Germinal center (tissue), 1 donor: ENCODE data around the gene SCCPDH.

Experiments used
- DNase-seq: peaks from one replicate; pipeline ENCODE4 v3.0.0; 2012; ENCODE audit warnings: mixed read lengths, low spot score

SCCPDH gene

GRCh38 chr1:246786606-246787238, 62.5 kb downstream of the SCCPDH start:
- DNase-seq: no peak

- no peak for DNase-seq
These were observed 63.7 kb downstream of the SCCPDH start for GRCh38 chr1:246787781-246788513.

GRCh38 chr1:246788895-246789338, 64.7 kb downstream of the SCCPDH start:
- no peak for DNase-seq

- DNase-seq: no peak
These were observed 65.5 kb downstream of the SCCPDH start for GRCh38 chr1:246789454-246790339.

GRCh38 chr1:246790364-246790763, 66.2 kb downstream of the SCCPDH start:
- no peak for DNase-seq

GRCh38 chr1:246790833-246791232, 66.6 kb downstream of the SCCPDH start:
- DNase-seq: no peak

GRCh38 chr1:246791303-246791918, 67.2 kb downstream of the SCCPDH start:
- no peak for DNase-seq

GRCh38 chr1:246792603-246793002, 68.4 kb downstream of the SCCPDH start:
- DNase-seq: no peak

GRCh38 chr1:246793356-246793896, 69.2 kb downstream of the SCCPDH start:
- DNase-seq: no peak

- DNase-seq: no peak
These were observed 70.0 kb downstream of the SCCPDH start for GRCh38 chr1:246794048-246794827.

- DNase-seq: no peak
These were observed 70.8 kb downstream of the SCCPDH start for GRCh38 chr1:246794828-246795671.

GRCh38 chr1:246795906-246796694, 71.9 kb downstream of the SCCPDH start:
- DNase-seq: no peak

GRCh38 chr1:246797157-246797556, 72.9 kb downstream of the SCCPDH start:
- DNase-seq: no peak

- DNase-seq: no peak
These were observed 73.4 kb downstream of the SCCPDH start for GRCh38 chr1:246797597-246797996.

- DNase-seq: no peak
These were observed 73.9 kb downstream of the SCCPDH start for GRCh38 chr1:246798107-246798506.

GRCh38 chr1:246798606-246799496, 74.6 kb downstream of the SCCPDH start:
- DNase-seq: no peak

- no peak for DNase-seq
These were observed 76.1 kb downstream of the SCCPDH start for GRCh38 chr1:246800356-246800755.

GRCh38 chr1:246800756-246801155, 76.5 kb downstream of the SCCPDH start:
- DNase-seq: no peak
